Activated CD8-positive, alpha-beta T cell treated with anti-CD3 and anti-CD28 coated beads for 36 hours (primary cell): ENCODE measurements around the gene SLX9. TPM values are rescaled to one million over a fixed set of nuclear protein-coding genes. Genes with fewer than 3 reads are reported as not detected.

Experiments
- ATAC-seq: fragments of 200-7000 bp; cut with Tn5 transposase; one replicate; pipeline ENCODE4 v1.10.0; 2021; ENCODE audit warnings: mild to moderate bottlenecking, moderate library complexity
- CTCF ChIA-PET: fragments of 350-600 bp; sonication (Branson Sonifier 250); formaldehyde crosslinking; loops from one replicate; lab custom pipeline; 2021; ENCODE audit warnings: antibody characterized with exemption; lab: Charles Lee
- POLR2A ChIA-PET: fragments of 350-600 bp; sonication (Branson Sonifier 250); formaldehyde crosslinking; loops from one replicate; lab custom pipeline; 2021; ENCODE audit warnings: antibody characterized with exemption; lab: Charles Lee
- DNase-seq: peaks from one replicate; pipeline ENCODE4 v3.0.0-alpha.2; 2020
- H3K27ac Mint-ChIP-seq: one replicate; pipeline ENCODE4 v1.8.0; 2021; ENCODE audit warnings: mild to moderate bottlenecking, mixed read lengths
- H3K27me3 Mint-ChIP-seq: one replicate; pipeline ENCODE4 v1.8.0; 2021; ENCODE audit warnings: mixed read lengths
- H3K36me3 Mint-ChIP-seq: one replicate; pipeline ENCODE4 v1.8.0; 2021; ENCODE audit warnings: low read depth, mixed read lengths
- H3K4me1 Mint-ChIP-seq: one replicate; pipeline ENCODE4 v1.8.0; 2021; ENCODE audit warnings: low read depth, mixed read lengths
- H3K4me3 Mint-ChIP-seq: one replicate; pipeline ENCODE4 v1.8.0; 2021; ENCODE audit warnings: mild to moderate bottlenecking, moderate library complexity, mixed read lengths
- H3K9me3 Mint-ChIP-seq: one replicate; pipeline ENCODE4 v1.8.0; 2021; ENCODE audit warnings: mixed read lengths
- intact Hi-C: fragments of 100-400 bp; cut with micrococcal nuclease; formaldehyde crosslinking; loops from one replicate; pipeline ENCODE4 v1.10.0; 2022
- total RNA-seq, 2 experiments: library from RNA; stranded (reverse); gene quantifications; one replicate each; pipeline ENCODE4 v1.2.3, GENCODE V29; 2021
- TF ChIP-seq, protein P1 (sequence below): fragments of 200-600 bp; IDR thresholded peaks from one replicate; pipeline ENCODE4 v1.8.0; 2022; ENCODE audit warnings: antibody characterized with exemption, mild to moderate bottlenecking

The SLX9 gene
- total RNA-seq, 2 experiments from 2014 or later: 76.0 to 76.5 TPM

DNA sequence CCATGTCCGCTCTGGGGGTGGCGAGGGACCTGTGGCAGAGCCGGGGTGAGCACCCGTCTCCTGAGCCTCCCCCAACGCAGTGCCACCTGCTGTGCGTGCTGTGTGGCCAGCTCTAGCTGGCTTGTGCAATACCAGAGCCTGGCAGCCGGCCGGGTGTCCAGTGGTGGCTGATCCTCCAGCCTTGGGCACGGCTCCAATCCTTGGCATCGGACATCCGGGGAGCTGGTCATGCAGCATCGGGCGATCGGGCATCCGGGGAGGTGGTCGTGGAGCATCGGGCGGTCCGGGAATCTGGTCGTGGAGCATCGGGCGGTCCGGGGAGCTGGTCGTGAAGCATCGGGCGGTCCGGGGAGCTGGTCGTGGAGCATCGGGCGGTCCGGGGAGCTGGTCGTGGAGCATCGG lies 8.1 kb downstream of the SLX9 start:
- intact Hi-C loops: loop anchor here (5.0 kb wide), 1 partner anchor 189 kb away; no protein-coding TSS in a partner anchor
- DNase-seq (no peak), ATAC-seq (no peak)
- POLR2A ChIA-PET: interaction anchor here (1.2 to 1.4 kb wide), 2 partner anchors 34 to 131 kb away, joined by 3 to 6 read pairs; no protein-coding TSS in a partner anchor
- Mint-ChIP-seq H3K9me3 (no peaks in the 10 kb centered on the region), H3K36me3 (peaks cover 18% of the 10 kb centered on the region), H3K4me3 (no peak overlapping the region), H3K4me1 (peaks cover 22% of the 10 kb centered on the region), H3K27me3 (no peaks in the 10 kb centered on the region), H3K27ac (no peak overlapping the region)
- CTCF ChIA-PET: interaction anchor here (1.0 to 14.9 kb wide), 5 partner anchors 52 to 191 kb away, joined by 3 to 170 read pairs (median 6); no protein-coding TSS in a partner anchor
- TF ChIP-seq, protein P1, sequence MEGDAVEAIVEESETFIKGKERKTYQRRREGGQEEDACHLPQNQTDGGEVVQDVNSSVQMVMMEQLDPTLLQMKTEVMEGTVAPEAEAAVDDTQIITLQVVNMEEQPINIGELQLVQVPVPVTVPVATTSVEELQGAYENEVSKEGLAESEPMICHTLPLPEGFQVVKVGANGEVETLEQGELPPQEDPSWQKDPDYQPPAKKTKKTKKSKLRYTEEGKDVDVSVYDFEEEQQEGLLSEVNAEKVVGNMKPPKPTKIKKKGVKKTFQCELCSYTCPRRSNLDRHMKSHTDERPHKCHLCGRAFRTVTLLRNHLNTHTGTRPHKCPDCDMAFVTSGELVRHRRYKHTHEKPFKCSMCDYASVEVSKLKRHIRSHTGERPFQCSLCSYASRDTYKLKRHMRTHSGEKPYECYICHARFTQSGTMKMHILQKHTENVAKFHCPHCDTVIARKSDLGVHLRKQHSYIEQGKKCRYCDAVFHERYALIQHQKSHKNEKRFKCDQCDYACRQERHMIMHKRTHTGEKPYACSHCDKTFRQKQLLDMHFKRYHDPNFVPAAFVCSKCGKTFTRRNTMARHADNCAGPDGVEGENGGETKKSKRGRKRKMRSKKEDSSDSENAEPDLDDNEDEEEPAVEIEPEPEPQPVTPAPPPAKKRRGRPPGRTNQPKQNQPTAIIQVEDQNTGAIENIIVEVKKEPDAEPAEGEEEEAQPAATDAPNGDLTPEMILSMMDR: no peak

- CTCF ChIA-PET: interaction anchor here (1.0 to 14.9 kb wide), 8 partner anchors 15 to 191 kb away, joined by 3 to 170 read pairs (median 6); no protein-coding TSS in a partner anchor
- H3K27me3 Mint-ChIP-seq: no peaks in the 10 kb centered on the region
- TF ChIP-seq, protein P1: no peak
- H3K4me3 Mint-ChIP-seq: no peak overlapping the region
- POLR2A ChIA-PET: interaction anchor here (1.2 to 1.4 kb wide), 2 partner anchors 35 to 130 kb away, joined by 3 to 6 read pairs; no protein-coding TSS in a partner anchor
- DNase-seq (no peak), ATAC-seq (no peak)
- peaks cover 19% of the 10 kb centered on the region for H3K4me1 Mint-ChIP-seq
- no peak overlapping the region for H3K27ac Mint-ChIP-seq
- intact Hi-C loops: loop anchor here (5.0 kb wide), 1 partner anchor 189 kb away; no protein-coding TSS in a partner anchor
- H3K36me3 Mint-ChIP-seq: peaks cover 18% of the 10 kb centered on the region
- H3K9me3 Mint-ChIP-seq: no peaks in the 10 kb centered on the region
Observed at GRCh38 chr21:44948426-44949120, 8.7 kb downstream of the SLX9 start.

DNA sequence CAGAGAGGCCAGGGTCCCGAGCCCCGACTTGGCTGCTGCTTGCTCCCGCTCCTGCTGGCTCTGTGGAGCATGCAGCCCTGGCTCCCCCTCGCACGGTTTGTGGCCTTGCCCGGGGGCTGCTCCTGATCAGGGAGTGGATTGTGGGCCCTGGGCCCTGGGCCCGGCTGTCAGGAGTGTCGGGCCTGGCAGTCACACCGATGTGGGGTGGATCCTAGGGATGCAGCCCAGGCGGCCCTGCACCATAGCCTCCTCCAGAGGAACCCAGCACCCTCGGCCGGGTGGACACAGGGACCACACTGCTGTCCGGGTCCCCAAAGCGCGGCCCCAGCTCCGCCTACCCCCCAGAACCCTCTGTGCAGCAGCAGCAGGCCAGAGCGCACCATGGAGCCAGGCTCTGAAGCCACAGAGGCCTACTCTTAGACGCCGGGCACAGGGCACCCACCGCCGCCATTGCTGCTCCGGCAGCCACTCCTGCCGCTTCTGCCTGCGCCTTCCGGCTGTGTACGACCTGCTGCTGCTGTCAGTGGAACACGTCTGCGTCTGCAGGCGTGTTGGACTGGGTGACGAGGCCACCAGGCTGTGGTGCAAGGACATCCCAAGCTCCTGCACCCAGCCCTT lies 9.4 kb downstream of the SLX9 start:
- POLR2A ChIA-PET: interaction anchor here (0.8 to 1.7 kb wide), 2 partner anchors 9 kb away, joined by 3 to 5 read pairs; partner anchors contain the start of gene SLX9
- DNase-seq: no peak

GRCh38 chr21:44949779-44950198 lies 10.0 kb downstream of the SLX9 start:
- H3K36me3 Mint-ChIP-seq: peaks cover 13% of the 10 kb centered on the region
- TF ChIP-seq, protein P1: peak; percentile 94
- ChIA-PET POLR2A (interaction anchor here (0.8 to 1.7 kb wide), 2 partner anchors 9 to 10 kb away, joined by 3 to 5 read pairs; partner anchors contain the start of gene SLX9), CTCF (interaction anchor here (0.7 to 14.9 kb wide), 25 partner anchors 9 to 337 kb away, joined by 3 to 170 read pairs (median 4); partner anchors contain the start of gene SLX9)
- H3K27ac Mint-ChIP-seq: no peak overlapping the region
- H3K9me3 Mint-ChIP-seq: no peaks in the 10 kb centered on the region
- ATAC-seq (peak; percentile 90), DNase-seq (peak; percentile 89)
- no peak overlapping the region for H3K4me3 Mint-ChIP-seq
- intact Hi-C loops: loop anchor here (5.0 kb wide), 1 partner anchor 188 kb away; no protein-coding TSS in a partner anchor
- H3K4me1 Mint-ChIP-seq: peaks cover 12% of the 10 kb centered on the region
- H3K27me3 Mint-ChIP-seq: no peaks in the 10 kb centered on the region

More for the DNA sequence above, 9.4 kb downstream of the SLX9 start:
- Mint-ChIP-seq H3K27me3 (no peaks in the 10 kb centered on the region), H3K36me3 (peaks cover 14% of the 10 kb centered on the region), H3K4me3 (no peak overlapping the region), H3K9me3 (no peaks in the 10 kb centered on the region), H3K4me1 (peaks cover 15% of the 10 kb centered on the region), H3K27ac (no peak overlapping the region)
- intact Hi-C loops: loop anchor here (5.0 kb wide), 1 partner anchor 188 kb away; no protein-coding TSS in a partner anchor
- peak; percentile 29 for ATAC-seq
- TF ChIP-seq, protein P1: no peak
- CTCF ChIA-PET: interaction anchor here (1.2 to 14.9 kb wide), 16 partner anchors 9 to 190 kb away, joined by 3 to 170 read pairs (median 6); partner anchors contain the start of gene SLX9
